Measurements from ENCODE around the gene EP400.
"Not testable (repeated sequence)": the region's sequence is repeated elsewhere in the genome, so short reads cannot be mapped to it uniquely, and the experiment has no call there.

EP400 gene

GRCh38 chr12:132100306-132101065 lies 150.7 kb downstream of the EP400 start:
- no peak for DNase-seq

- DNase-seq, result no peak
Measured at GRCh38 chr12:132102297-132102696, 152.6 kb downstream of the EP400 start.

- not testable (repeated sequence) for DNase-seq
Measured at GRCh38 chr12:132103072-132103471, 153.3 kb downstream of the EP400 start.

GRCh38 chr12:132103542-132104308 lies 154.0 kb downstream of the EP400 start:
- no peak for DNase-seq

GRCh38 chr12:132105467-132105866 lies 155.7 kb downstream of the EP400 start:
- no peak for DNase-seq

- no peak for DNase-seq
Measured at GRCh38 chr12:132106921-132107320, 157.2 kb downstream of the EP400 start.

GRCh38 chr12:132108211-132108832 lies 158.6 kb downstream of the EP400 start:
- DNase-seq, result no peak

- DNase-seq, result no peak
Measured at GRCh38 chr12:132109741-132110140, 160.0 kb downstream of the EP400 start.

GRCh38 chr12:132110677-132111076 lies 160.9 kb downstream of the EP400 start:
- no peak for DNase-seq

GRCh38 chr12:132111654-132112304 lies 162.0 kb downstream of the EP400 start:
- DNase-seq, result no peak

- no peak for DNase-seq
Measured at GRCh38 chr12:132114667-132115066, 164.9 kb downstream of the EP400 start.

- DNase-seq, result no peak
Measured at GRCh38 chr12:132115500-132115899, 165.8 kb downstream of the EP400 start.

GRCh38 chr12:132116709-132117557 lies 167.2 kb downstream of the EP400 start:
- DNase-seq, result no peak

- DNase-seq, result no peak
Measured at GRCh38 chr12:132117558-132117875, 167.8 kb downstream of the EP400 start.

GRCh38 chr12:132118876-132119275 lies 169.1 kb downstream of the EP400 start:
- DNase-seq, result no peak

GRCh38 chr12:132121283-132121682 lies 171.5 kb downstream of the EP400 start:
- DNase-seq, result no peak

- no peak for DNase-seq
Measured at GRCh38 chr12:132123970-132124765, 174.4 kb downstream of the EP400 start.

GRCh38 chr12:132124766-132125425 lies 175.2 kb downstream of the EP400 start:
- DNase-seq, result no peak

- no peak for DNase-seq
Measured at GRCh38 chr12:132125736-132126135, 176.0 kb downstream of the EP400 start.

- no peak for DNase-seq
Measured at GRCh38 chr12:132127041-132127440, 177.3 kb downstream of the EP400 start.

GRCh38 chr12:132129007-132129406 lies 179.3 kb downstream of the EP400 start:
- DNase-seq, result no peak

All from NK-92 treated with Interleukin-12 subunit alpha and Interleukin-12 subunit beta, amount 100 ng/mL, for 24 hours (cell line).